GM21786 (cell line): ENCODE data around the gene A2M.

ENCODE experiments used
- ATAC-seq: cut with Tn5 transposase; IDR thresholded peaks from one replicate; pipeline ENCODE4 v1.9.1; 2021; ENCODE audit not compliant: unreplicated experiment

The A2M gene

DNA sequence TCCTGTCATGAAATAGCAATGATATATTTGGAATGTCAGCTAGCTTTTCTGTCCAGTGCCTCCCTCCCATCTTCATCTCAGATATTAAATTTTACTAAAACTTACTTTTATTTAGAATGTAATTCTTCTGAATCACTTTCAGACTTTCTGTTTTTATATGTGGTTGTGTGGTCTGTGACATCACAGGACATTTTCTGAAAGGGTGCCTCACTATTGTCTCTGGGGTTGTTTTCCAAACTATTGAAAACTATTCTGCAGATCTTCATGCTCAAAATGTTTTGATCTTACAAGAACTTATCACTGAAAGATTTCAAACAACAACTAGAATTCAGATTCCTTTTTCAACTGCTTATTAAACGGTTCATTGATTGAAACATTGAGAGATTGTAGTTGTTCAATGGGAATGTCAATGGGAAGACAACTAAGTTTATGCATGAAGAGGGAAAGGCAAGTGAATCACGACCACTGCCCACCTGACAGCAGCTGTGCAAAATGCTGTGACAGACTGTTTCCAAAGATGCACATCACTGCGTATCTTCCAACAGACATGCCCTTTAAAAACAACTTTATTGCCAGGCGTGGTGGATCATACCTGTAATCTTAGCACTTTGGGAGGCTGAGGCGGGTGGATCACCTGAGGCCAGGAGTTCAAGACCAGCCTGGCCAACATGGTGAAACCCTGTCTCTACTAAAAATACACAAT is 75.1 kb downstream of the A2M start:
- no peak for ATAC-seq

DNA sequence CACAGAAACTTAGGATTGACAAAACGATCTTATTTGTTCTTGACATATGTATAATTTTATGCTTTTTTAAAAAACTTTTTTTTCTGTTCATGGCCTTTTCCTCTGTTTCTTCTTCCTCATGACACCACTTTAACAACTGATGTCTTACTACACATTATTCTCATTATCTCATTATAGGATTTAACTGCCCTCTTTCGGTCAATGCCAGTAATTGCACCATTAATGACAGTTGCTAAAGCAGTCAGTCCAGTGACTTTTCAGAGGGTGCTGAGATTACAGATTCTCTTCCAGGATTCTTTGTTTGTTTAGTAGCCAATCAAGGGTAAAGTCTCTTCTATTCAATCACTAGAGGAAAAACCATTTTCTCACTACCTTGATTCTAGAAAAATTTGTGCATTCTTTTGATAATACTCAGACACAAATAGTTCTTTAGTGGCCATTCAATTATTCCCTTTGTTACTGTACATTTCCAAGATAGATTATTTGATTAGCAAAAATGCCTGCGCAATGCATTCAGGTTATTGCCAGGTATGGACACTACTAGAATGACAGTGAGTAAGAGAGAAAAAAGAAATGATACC is 76.2 kb downstream of the A2M start:
- ATAC-seq, result no peak

- ATAC-seq, result no peak
These were observed 78.3 kb downstream of the A2M start for GRCh38 chr12:9037431-9037830.

GRCh38 chr12:9036227-9036626 is 79.5 kb downstream of the A2M start:
- ATAC-seq, result no peak

DNA sequence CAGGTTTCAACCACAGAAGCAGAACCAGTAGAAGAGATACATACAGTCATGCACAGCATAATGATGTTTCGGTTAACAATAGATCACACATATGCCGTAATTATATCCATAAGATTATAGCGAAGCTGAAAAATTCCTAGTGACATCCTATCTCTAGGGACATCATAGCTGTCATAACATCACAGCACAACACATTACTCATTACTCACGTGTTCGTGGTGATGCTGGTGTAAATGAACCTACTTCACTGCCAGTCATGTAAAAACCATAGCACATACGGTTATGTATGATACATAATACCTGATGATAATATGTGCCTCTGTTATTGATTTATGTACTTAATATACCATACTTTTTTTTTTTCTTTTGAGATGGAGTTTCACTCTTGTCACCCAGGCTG is 81.6 kb downstream of the A2M start:
- no peak for ATAC-seq

GRCh38 chr12:9033265-9033887 is 82.3 kb downstream of the A2M start:
- no peak for ATAC-seq

DNA sequence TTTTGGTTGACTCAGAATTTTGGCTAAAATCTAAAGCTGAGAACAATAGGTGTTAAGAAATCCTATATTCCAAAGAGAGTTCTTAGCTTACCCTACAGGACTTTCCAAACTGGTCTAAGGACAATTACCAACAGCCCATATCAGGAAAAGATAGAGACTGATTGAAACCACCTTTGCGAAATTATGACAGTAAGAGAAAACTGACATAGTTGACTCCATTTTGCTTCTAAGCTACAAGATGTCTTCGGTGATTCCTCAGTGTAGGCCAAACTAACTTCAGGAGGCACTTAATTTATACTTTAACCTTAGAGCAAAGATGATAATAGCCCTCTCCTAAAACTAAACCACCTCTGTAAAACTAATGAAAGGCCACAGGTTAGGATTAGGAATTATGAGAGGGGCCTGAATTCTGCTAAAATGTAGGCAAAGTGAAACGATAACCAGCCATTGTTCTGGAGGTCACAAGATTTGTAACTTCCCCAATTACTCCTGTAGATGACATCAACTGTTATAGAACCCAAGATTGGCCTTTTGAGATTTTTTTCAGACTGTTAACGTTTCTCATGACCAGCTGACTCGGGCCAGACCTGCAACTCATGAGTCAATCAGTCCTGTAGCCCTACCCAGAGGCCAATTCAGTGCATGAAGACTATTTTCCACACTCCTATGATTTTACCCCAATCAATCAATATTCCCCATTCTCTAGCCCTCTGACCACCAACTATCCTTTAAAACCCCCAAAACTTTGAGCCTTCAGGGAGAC is 83.3 kb downstream of the A2M start:
- no peak for ATAC-seq

DNA sequence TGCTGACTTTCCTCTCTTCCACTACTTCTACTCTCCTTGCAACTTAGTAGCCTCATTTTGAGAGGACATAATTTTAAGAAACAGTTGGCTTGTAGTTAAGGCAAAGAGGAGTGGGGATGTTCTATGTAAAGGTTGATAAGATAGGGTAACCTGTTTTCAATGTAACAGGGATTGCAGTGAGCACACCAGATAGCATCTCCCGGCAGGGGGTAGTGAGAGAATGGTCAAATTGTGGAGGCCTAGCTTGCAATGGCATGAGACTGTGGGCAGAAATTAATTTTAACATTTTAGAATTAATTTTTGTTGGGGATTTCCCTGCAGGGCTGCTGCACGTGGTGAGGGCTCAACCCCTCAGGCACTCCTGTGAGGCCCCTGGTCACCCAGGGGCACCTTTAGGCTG is 84.9 kb downstream of the A2M start:
- ATAC-seq, result no peak

GRCh38 chr12:9027161-9028059 is 88.3 kb downstream of the A2M start:
- ATAC-seq, result no peak

GRCh38 chr12:9024512-9024911 is 91.2 kb downstream of the A2M start:
- no peak for ATAC-seq

DNA sequence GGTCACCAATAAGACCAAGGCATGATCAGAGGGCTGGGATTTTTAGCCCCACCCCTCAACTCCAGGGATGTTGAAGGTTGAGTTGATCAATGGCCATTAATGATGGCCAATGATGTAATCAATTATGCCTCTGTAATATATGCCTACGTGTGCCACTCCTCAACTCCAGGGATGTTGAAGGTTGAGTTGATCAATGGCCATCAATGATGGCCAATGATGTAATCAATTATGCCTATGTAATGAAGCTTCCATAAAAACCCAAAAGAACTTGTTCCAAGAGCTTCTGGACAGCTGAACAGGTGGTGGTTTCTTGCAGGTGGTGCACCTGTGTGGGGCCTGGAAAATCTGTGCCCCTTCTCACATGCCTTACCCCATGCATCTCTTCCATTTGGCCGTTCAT is 93.1 kb downstream of the A2M start:
- ATAC-seq, result no peak
